COLO829 (cell line): Measurements from ENCODE around the gene SPRN.
"Not testable (repeated sequence)": the region's sequence is repeated elsewhere in the genome, so short reads cannot be mapped to it uniquely, and the experiment has no call there.

ENCODE experiments used
- DNase-seq: peaks from one replicate; pipeline ENCODE4 v3.0.0; 2012; ENCODE audit warnings: low spot score

SPRN gene, protein sequence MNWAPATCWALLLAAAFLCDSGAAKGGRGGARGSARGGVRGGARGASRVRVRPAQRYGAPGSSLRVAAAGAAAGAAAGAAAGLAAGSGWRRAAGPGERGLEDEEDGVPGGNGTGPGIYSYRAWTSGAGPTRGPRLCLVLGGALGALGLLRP

DNA sequence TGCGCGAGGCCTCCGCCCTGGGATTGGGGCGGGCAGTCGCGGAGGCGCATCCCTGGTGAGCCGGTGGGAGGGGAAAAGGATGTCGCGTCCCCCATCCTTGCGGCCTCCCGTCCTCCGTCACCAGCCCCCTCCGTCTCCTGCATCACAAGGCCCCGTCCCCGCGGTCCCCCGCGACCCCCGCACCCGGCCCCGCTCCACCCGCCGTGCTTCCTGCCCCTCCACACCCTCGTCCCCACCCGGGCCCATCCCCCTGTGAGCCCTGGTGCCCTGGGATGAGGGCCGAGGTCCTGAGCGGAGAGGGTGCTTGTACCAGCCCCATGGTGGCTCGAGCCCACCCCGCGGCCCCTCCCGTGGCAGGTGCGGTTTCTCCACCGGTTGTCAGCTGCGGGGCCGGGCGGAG lies at the start of gene SPRN:
SPRN (minus strand) TSS at position 25 of the 400 bp plus-strand sequence. CDS start 944 bp downstream, outside the sequence.
- DNase-seq = not testable (repeated sequence)

DNA sequence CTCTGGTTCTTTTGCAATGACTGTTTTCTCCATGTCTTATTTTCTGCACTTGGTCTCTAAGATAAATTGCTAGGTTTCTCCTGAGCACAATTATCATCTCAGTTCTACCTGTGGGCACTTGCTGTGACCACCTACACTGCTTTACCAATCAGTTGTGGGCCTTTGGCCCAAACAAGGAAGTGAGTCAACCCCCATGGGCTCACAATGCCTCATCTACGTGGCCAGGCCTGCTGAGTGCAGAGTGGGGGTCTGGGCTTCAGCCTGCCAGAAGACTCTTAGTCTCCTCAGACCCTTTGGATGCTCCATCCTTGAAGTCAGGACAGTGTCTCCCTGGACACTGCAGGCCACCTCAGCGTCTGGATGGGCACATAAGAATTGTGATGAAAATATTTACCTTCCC lies 49.6 kb upstream of the SPRN start:
- DNase-seq = no peak

DNA sequence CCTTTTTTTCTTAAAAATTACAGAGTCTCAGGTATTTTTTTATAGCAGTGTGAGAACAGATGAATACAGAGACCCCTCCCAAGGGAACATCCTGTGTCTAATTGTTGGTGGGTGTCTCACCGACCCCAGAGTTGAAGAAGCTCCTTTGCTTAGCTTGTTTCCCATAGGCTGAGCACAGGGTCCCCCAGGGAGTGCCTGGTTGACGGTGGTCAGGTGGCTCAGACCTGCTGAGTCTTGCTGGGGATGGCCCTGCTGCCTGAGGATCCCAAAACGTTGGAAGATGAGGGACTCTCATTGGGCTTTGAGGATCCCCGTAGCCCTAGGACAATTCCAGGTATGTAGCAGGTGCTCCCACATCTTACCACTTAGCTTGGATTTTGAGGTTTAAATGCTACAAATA lies 48.8 kb upstream of the SPRN start:
- DNase-seq = no peak

DNA sequence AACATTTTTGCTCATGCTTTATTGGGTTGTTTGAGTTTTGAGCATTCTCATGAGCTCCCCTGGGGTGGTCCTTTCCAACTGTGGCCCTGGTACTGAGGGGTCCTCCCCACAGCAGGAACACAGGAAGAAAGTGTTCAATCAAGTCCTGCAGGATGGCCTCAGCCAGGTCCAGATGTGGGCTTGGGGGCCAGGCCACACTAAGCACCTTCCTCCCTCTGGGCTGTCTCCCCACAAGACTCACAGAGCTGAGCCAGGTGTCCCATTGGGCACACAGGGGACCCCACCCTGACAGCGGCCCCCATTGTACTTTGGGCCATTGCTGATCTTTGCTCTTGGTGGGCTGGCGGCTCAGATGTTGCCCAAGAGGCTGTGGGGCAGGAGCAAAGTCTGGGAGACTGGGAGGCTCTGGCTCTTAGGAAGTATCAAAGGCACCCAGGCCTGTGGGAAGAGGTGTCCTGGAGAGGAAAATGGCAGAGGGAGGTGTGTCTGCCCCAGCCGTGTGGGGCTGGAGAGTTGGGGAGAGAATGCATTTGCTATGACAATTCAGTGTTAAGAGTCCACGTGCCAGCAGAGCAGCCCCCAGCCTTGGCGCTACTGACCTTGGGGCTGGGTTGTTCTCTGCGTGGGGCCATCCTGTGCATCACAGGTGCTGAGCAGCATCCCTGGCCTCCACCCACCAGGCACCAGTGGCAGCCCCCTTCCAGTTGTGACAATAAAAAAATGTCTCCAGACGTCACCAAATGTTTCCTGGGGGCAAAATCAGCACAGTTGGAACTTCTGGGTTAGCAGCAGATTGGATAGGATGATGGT lies 47.1 kb upstream of the SPRN start:
- no peak for DNase-seq

DNA sequence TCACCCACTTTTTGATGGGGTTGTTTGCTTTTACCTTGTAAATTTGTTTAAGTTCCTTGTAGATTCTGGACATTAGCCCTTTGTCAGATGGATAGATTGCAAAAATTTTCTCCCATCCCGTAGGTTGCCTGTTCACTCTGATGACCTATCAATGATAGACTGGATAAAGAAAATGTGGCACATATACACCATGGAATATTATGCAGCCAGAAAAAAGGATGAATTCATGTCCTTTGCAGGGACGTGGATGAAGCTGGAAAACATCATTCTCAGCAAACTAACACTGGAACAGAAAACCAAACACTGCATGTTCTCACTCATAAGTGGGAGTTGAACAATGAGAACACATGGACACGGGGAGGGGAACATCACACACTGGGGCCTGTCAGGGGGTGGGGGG lies 44.8 kb upstream of the SPRN start:
- not testable (repeated sequence) for DNase-seq

DNA sequence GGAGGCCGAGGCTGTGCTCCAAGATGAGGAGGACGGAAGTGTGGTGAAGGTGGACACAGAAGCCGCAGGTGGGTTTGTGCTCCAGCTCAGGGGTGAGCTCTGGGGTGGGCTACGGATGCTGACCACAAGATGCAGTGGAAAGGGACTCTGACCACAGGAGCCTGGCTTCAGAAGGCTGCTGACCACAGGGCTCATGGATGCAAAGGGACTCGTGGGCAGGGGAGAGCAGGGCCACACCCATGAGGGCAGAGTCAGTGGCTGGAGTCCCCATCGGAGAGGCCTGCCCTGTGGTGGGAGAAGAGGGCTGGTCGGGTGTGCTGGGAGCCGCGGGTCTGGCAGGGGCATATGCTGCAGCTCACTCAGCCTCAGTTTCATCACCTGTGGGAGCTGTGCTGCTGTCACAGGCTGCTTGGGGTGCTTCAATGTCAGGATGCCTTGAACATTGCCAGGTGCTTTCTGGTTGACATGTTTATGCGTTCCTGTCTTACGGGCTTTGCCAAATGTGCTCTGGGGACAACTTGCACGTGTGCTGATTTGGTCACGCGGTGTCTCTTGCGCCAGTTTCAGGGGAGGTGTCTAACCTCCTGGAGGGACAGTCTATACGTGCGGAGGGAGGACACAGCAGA lies 43.0 kb upstream of the SPRN start:
- DNase-seq = no peak

DNA sequence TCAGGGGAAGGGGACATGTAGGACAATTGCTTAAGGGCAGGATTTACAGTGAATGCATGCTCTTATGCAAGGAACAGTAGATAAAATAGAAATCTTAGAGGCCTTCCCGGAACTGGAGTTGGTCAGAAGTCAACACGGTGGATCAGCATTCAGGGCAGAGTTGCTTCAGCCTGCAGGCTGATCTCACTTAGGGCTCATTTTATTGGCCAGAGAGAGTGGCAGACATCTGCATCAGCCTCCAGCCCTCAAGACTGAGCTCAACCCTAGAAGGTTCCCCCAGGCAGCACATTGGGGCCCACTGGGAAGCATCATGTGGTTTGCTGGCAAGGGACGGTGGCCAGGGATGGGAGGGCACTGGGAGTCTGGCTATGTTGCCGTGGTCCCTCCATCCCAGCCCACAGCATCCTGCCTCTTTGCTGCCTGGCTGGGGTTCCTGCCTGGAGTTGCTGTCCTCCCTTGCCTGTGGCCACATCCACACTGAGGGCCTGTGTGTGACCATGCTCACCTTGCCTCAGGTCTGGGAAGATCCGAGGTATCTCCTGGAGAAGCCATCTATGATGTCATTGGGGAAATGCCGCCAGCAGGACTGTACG lies 42.4 kb upstream of the SPRN start:
- DNase-seq = no peak

DNA sequence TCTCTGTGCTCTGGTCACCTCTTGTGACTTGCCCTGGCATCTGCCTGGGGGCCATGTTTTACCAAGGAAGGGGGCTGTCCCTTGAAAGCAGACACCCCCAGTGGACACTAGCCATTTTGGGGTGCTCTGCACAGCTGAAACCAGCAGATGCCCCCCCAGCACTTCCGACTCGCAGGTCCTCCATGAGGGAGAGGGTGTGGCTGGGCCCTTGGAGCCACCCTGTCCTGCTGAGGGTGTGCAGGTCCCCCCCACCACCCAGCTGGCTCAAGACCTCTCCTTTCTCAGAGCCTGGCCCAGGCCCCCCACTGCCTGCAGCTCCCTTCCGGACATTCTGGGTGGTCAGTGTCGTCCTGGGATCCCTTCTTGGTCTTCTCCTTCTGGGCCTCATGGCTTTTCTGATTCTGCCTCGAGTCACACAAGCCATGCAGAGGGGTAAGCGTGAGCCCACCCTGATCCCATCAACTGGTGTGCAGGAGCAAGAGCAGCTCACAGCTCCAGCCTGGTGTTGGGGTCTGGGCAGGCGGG lies 41.6 kb upstream of the SPRN start:
- DNase-seq = no peak

DNA sequence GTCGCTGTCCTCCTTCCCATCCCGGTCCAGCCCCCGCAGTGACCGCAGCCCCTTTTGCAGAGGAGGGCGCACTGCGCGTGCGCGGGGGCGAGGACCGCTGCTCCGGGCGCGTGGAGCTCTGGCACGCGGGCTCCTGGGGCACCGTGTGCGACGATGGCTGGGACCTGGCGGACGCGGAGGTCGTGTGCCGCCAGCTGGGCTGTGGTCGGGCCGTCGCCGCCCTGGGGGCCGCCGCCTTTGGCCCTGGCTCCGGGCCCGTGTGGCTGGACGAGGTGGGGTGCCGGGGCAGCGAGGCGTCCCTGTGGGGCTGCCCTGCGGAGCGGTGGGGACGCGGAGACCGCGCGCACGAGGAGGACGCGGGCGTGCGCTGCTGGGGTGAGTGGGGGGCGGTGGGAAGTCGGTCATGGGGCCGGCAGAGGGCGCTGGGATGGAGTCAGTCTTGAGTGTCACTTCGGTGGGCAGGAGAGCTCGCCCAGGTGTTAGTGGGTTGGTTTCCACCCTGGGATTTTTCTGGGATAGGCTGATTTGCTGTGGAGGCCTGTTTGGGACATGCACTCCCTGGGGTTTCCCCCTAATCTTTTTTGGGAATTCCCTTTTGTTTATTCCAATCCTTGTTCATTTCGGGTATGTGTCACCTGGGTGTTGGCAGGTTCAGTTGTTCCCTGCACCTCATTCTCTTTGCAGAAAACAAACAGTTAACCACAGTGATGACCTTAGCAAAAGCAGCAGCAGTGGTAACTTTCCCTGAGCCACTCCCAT lies 40.9 kb upstream of the SPRN start:
- DNase-seq = no peak

DNA sequence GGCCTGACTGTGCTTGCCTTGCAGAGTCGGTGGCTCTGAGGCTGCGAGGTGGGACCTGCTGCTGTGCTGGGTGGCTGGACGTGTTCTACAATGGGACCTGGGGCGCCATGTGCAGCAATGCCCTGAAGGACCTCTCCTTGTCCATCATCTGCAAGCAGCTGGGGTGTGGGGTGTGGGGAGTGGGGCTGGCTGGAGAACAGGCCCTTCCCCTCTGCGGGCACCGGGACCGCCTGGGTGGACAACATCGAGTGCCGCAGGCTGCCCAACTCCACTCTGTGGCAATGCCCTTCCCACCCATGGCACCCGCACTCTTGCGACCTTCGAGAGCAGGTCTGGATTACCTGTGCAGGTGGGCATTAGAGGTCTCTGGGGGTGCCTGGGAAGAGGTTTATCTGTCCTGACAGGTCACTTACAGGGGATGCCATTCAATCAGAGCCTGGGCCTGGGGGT lies 40.2 kb upstream of the SPRN start:
- DNase-seq = no peak

DNA sequence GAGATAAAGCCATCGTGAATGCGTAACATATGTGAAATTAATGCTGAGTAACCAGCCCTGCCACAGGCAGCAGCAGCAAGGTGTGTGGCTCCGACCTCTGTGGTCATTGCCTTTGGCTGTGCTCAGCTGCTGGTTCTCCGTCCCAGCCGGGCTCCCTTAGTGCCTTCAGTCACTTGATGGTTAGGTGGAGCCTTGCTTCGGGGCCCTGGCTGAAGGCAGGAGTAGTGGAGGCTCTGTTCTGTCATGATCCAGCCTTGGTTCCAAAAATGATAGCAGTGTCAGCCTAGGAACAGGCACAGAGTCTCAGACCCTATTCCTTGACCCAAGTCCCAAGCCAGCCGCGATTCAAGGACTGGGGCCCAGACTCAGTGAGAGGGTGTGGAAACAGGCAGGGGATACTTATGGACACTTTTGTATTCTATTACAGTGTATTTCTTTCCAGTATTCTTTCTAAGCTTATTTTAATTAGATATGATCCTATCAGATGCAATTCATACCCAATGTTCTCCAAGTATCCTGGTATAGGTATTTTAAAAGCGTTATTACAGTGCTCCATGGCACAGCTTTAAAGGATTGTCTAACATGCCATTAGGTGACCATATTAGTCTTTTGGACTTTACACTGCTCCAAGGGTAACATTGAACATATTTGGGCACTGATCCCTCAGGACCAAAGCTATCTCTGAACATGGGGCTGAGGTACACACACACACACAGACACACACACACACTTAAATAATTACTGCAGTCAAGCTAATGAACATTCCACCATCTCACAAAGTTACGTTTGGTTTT lies 38.3 kb upstream of the SPRN start:
- no peak for DNase-seq

DNA sequence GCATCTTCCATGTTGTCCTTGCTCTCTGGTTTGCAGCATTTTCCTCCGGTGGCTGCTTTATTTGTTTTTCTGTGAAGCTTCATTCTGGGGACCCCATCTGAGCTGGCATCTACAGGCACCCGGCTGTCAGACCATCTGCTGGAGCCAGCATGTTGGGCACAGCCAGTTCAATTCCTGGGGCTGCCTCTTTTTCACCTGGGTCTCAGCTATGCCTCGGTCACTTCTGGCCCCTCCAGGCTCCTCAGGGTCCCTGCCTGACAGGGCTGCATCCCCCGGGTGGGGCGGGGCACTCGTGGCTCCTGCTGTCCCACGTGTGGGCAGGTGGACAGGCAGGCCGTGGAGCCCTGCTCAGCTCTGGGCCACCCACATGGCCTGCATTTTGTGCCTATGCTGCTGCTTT lies 37.4 kb upstream of the SPRN start:
- no peak for DNase-seq

DNA sequence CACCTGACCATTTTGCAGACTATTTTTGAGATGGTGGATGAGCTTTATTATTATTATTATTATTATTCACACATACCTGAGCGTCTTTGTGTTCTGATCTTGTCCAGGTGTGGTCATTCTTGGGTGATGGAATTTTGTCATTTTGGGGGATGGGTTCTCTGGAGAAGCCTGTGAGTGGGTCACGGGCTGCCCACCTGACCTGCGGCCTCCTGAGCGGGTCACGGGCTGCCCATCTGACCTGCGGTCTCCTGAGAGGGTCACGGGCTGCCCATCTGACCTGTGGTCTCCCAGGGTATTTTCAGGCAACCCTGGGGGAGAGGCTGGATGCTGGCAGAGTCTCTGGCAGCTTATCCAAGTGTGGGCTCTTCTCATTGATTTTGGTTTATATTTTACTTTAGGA lies 36.6 kb upstream of the SPRN start:
- no peak for DNase-seq

DNA sequence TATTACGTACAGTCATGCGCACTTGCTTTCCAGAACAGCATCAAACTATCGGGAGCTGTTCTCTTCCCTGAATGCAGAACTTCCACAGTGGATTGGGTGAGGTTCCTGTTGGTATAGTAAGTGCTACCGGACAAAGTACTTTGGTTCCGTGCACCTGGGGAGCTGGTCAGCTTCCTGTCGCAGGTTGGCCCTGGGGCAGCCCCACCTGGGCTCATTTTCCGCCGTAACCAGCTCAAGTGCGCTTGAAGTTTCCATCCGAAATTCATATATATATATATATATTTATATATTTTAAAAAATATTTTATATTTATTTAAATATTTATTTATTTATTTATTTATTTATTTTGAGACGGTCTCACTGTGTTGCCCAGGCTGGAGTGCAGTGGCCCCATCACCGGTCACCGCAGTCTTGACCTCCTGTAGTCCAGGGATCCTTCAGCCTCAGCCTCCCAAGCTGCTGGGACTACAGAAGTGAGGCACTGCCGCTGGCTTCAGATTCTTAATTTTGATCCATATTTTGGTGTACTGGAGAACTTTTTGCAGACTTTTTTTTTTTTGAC lies 35.9 kb upstream of the SPRN start:
- no peak for DNase-seq

DNA sequence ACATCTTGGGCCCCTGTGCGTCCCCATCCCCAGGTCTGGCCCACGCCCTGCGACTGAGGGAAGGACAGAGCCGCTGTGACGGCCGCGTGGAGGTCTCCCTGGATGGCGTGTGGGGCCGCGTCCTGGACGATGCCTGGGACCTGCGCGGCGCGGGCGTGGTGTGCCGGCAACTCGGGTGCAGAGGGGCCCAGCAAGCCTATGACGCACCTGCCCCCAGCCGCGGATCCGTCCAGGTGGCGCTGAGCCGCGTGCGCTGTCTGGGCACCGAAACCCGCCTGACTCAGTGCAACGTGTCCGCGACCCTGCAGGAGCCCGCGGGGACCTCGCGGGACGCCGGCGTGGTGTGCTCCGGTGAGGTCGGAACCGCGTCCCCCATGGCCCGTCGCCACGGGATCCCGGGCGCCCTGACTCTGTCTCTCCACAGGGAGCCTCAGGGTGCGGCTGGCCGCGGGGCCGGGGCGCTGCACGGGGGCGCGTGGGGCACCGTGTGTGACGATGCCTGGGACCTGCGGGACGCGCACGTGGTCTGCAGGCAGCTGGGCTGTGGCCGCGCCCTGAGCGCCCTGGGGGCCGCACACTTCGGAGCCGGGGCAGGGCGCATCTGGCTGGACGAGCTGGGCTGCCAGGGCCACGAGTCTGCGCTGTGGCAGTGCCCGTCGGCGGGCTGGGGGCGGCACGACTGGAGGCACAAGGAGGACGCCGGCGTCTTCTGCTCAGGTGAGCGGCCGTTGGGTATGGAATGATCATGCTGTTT lies 35.2 kb upstream of the SPRN start:
- DNase-seq = no peak

DNA sequence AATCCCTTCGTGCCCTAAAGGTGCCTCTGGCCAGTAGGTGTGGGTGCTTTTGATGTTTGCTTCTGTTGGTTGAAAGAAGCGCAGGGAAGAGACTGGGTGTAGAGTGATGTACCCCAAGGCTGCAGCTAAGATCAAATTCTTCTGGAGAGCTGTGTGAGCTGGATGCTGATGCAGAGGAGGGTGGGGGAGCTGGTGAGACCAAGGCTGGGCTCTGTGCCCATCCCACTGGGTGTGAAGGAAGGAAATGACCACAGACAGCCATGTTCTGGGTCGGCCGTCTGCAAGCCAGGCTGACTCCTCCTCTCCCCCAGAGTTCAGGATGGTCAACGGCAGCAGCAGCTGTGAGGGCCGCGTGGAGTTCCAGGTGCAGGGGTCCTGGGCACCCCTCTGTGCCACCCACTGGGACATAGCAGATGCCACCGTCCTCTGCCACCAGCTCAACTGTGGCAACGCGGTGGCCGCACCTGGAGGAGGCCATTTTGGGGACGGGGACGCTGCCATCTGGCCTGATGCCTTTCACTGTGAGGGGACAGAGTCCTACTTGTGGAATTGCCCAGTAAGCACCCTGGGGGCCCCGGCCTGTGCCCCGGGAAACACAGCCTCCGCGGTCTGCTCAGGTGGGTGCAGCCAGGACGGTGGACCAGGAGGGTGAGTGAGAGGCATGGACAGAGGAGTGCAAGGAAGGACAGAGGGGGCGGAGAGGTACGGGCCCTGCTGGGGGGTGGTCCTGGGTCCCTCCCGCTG lies 34.5 kb upstream of the SPRN start:
- DNase-seq = no peak

DNA sequence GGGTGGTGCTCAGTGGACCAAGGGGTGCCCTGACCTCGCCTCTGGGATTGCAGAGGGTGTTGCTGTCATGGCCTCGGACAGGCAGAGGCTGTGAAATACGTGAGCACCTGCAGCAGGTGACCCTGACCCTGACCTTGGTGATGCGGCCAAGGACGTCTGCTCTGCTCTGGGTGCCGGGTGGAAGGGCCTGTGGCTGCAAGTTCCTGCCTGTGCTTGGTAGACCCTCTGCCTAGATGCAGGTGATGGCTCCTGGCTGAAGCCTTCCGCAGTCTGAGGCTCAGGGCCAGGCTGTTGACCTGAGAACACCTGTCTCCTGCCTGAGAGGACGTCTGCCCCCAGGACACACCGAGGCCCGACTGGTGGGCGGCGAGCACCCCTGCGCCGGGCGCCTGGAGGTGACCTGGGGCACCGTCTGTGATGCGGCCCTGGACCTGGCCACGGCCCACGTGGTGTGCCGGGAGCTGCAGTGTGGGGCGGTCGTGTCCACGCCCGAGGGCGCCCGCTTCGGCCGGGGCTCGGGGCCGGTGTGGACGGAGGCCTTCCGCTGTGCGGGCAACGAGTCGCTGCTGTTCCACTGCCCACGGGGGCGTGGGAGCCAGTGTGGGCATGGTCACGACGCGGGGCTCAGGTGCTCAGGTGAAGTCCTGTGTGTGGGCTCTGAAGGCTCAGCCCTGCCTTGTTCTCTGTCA lies 33.7 kb upstream of the SPRN start:
- no peak for DNase-seq

DNA sequence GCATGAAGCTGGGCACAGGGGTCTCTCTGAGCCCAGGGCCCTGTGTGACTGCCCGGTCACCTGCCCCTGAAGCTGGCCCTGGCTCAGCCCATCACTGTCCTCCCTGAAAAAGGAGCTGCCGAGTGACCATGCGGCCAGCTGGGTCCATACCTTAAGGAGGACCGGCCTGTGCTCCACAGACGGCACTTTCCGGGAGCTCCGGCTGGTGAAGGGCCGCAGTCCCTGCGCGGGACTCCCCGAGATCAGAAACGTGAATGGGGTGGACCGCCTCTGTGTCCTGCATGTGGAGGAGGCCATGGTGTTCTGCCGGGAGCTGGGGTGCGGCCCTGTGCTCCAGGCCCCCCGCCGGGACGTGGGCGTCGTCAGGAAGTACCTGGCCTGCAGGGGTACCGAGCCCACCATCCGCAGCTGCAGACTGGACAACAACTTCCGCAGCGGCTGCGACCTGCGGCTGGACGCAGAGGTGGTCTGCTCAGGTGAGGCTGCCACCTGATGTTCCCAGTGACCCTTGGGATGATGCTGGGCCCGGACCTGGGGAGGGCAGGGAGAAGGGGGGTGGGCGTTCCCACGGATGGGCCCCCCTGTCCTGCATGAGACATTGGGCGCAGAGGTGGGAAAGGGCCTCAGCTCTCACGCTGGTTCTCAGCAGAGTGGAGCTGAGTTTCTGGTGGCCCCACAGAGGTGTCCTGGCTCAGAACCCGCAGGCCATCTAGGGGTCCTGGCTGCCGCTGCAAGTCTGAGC lies 32.8 kb upstream of the SPRN start:
- no peak for DNase-seq
